GM12878 (cell line): ENCODE data around the gene SLC25A44. TPM values are rescaled to one million over a fixed set of nuclear protein-coding genes. Genes with fewer than 3 reads are reported as not detected.

Experiments used
- ATAC-seq: fragments of 200-7000 bp; cut with Tn5 transposase; 3 replicates; pipeline ENCODE4 v1.9.1; 2020; ENCODE audit warnings: mild to moderate bottlenecking, moderate library complexity
- BruUV-seq: library from RNA; stranded (reverse); fragments of 400-500 nt; replicated peaks from 2 replicates; lab custom pipeline; 2021; lab: Mats Ljungman, UMichigan
- CTCF ChIA-PET: fragments of 300-600 bp; sonication (Branson Sonifier 250); formaldehyde crosslinking; extraction: SDS; loops from one replicate; lab custom pipeline; 2021; ENCODE audit warnings: inconsistent platforms; lab: Yijun Ruan, JAX
- POLR2A ChIA-PET: fragments of 350-600 bp; formaldehyde crosslinking; extraction: SDS; loops from one replicate; lab custom pipeline; 2021; ENCODE audit warnings: inconsistent platforms; lab: Charles Lee
- RAD21 ChIA-PET: fragments of 300-600 bp; sonication (Branson Sonifier 250); formaldehyde crosslinking; loops from one replicate; lab custom pipeline; 2023; ENCODE audit warnings: antibody characterized with exemption; ENCODE audit not compliant: unreplicated experiment; lab: Charles Lee
- SMC1A ChIA-PET: fragments of 300-600 bp; sonication (Branson Sonifier 250); formaldehyde crosslinking; loops from one replicate; lab custom pipeline; 2023; ENCODE audit not compliant: unreplicated experiment, uncharacterized antibody; lab: Charles Lee
- DNase-seq: peaks from one replicate; pipeline ENCODE4 v3.0.0-alpha.2; 2011; ENCODE audit warnings: low read depth, low spot score
- FAIRE-seq: peaks from 3 replicates; lab custom pipeline; 2011; peaks lifted over from hg19 to GRCh38; lab: Jason Lieb, UNC
- H2AFZ ChIP-seq: 2 replicates; pipeline ENCODE4 v1.6.0; 2011; ENCODE audit warnings: low read depth, low read length, control low read depth; ENCODE audit not compliant: control insufficient read depth
- H3K27ac ChIP-seq: 2 replicates; pipeline ENCODE4 v1.5.1; 2011; ENCODE audit warnings: control low read depth; ENCODE audit not compliant: control insufficient read depth, insufficient read depth
- H3K27me3 ChIP-seq, 2 experiments: replicated peaks in 1 of 2; 2 replicates each; pipeline versions ENCODE4 v1.6.0 to v1.6.1; 2011; ENCODE audit warnings: low read length in 1 of 2; ENCODE audit not compliant: control insufficient read depth in 2 of 2, insufficient read depth in 2 of 2
- H3K36me3 ChIP-seq, 2 experiments: 2 replicates each; pipeline ENCODE4 v1.5.1; 2011; ENCODE audit warnings: low read length in 1 of 2; ENCODE audit not compliant: control insufficient read depth in 2 of 2, insufficient read depth in 2 of 2
- H3K4me1 ChIP-seq: 2 replicates; pipeline ENCODE4 v1.6.1; 2011; ENCODE audit warnings: mild to moderate bottlenecking, low read length, moderate library complexity, mixed read lengths; ENCODE audit not compliant: control insufficient read depth, insufficient read depth
- H3K4me2 ChIP-seq: 2 replicates; pipeline ENCODE4 v1.6.0; 2011; ENCODE audit warnings: control low read depth; ENCODE audit not compliant: control insufficient read depth, insufficient read depth
- H3K4me3 ChIP-seq: fragments of 200-600 bp; sonication (generic); 2 replicates; pipeline ENCODE4 v1.5.1; 2016
- H3K79me2 ChIP-seq: 2 replicates; pipeline ENCODE4 v1.6.0; 2011; ENCODE audit warnings: low read length; ENCODE audit not compliant: control insufficient read depth, insufficient read depth
- H3K9ac ChIP-seq: 2 replicates; pipeline ENCODE4 v1.8.0; 2011; ENCODE audit warnings: low read length, control low read depth, mixed read lengths; ENCODE audit not compliant: control insufficient read depth, insufficient read depth
- H3K9me3 ChIP-seq: replicated peaks from 3 replicates; pipeline ENCODE4 v1.5.1; 2011; ENCODE audit warnings: mild to moderate bottlenecking, low read length; ENCODE audit not compliant: control insufficient read depth, insufficient read depth
- H4K20me1 ChIP-seq: 2 replicates; pipeline ENCODE4 v1.6.0; 2011; ENCODE audit not compliant: control insufficient read depth, insufficient read depth
- ATF2 ChIP-seq: IDR thresholded peaks from 2 replicates; pipeline ENCODE4 v1.6.1; 2012; ENCODE audit warnings: low read length, inconsistent platforms
- CREB1 ChIP-seq: IDR thresholded peaks from 2 replicates; pipeline ENCODE4 v1.6.1; 2012; ENCODE audit warnings: low read depth, mild to moderate bottlenecking, inconsistent platforms
- CREM ChIP-seq: IDR thresholded peaks from 2 replicates; pipeline ENCODE4 v1.6.1; 2014; ENCODE audit warnings: antibody characterized with exemption, low read depth
- E2F8 ChIP-seq: fragments of 450-650 bp; IDR thresholded peaks from 2 replicates; pipeline ENCODE4 v1.6.1; 2018; ENCODE audit warnings: mild to moderate bottlenecking, low read depth, moderate library complexity; ENCODE audit not compliant: partially characterized antibody
- FOS ChIP-seq: IDR thresholded peaks from 3 replicates; pipeline ENCODE4 v1.6.1; 2011; ENCODE audit warnings: borderline replicate concordance; ENCODE audit not compliant: insufficient read length; ENCODE audit errors: extremely low read depth
- FOXM1 ChIP-seq: IDR thresholded peaks from 2 replicates; pipeline ENCODE4 v1.6.1; 2012; ENCODE audit warnings: low read depth, mild to moderate bottlenecking, inconsistent platforms, low read length, moderate library complexity
- SRF ChIP-seq, 2 experiments: IDR thresholded peaks; 2 replicates each; pipeline ENCODE4 v1.6.1; 2011; ENCODE audit warnings: low read depth in 2 of 2, low read length in 2 of 2, mild to moderate bottlenecking in 1 of 2, moderate library complexity in 1 of 2
- WGBS: methylation state at CpG from one replicate; pipeline ENCODE4 v1.1.6; 2016; ENCODE audit warnings: low lambda C conversion rate; ENCODE audit not compliant: insufficient replicate concordance, insufficient coverage; ENCODE audit errors: missing lambda C conversion rate; 5-methylcytosine and 5-hydroxymethylcytosine counted together
- in situ Hi-C: fragments of 300-500 bp; cut with MboI; formaldehyde crosslinking; loops from 9 replicates; pipeline ENCODE4 v1.14.3; 2018; ENCODE audit warnings: mixed read lengths
- intact Hi-C: fragments of 100-400 bp; cut with micrococcal nuclease; formaldehyde crosslinking; loops from one replicate; pipeline ENCODE4 v1.14.2; 2022; ENCODE audit not compliant: unreplicated experiment
- polyA plus RNA-seq, 11 experiments: library from polyadenylated mRNA; depleted of rRNA in 4 of 11; unstranded in 6 of 11; stranded (reverse) in 5 of 11; fragments of >200 nt; fragmentation: Nextera tagmentation in 4 of 11; fragmentation: Illumina TruSeq in 1 of 11; extraction: Ambion mirVana in 4 of 11; extraction: Trizol in 1 of 11; gene quantifications; 1 replicate in 1 of 11; 2 replicates in 10 of 11; pipeline versions ENCODE4 v1.2.1 to v1.2.3, GENCODE V29; 2011 to 2016; ENCODE audit warnings: inconsistent platforms in 2 of 11, missing spikeins in 2 of 11, low read depth in 1 of 11
- total RNA-seq, 4 experiments: library from RNA; depleted of rRNA in 3 of 4; stranded (reverse); fragments of >200 nt in 3 of 4; fragmentation: Illumina TruSeq in 1 of 4; extraction: Trizol in 1 of 4; gene quantifications; 2 replicates each; pipeline versions ENCODE4 v1.2.1 to v1.2.3, GENCODE V29; 2013 to 2021

Gene SLC25A44
- total and polyA plus RNA-seq, 10 of the 15 experiments (the other 5 are each of a cell fraction or from before 2014, with no cell fraction given), result 7.1 to 43.3 (median 30.4) TPM

- intact Hi-C loops (no loop called here), in situ Hi-C loops (no loop called here)
- Histone ChIP-seq H3K79me2 (peaks cover 70% of the 10 kb centered on the region), H3K27ac (peak overlapping the region; percentile 20; the same call in 1 of the 2 replicates), H3K4me2 (peak overlapping the region; percentile 38), H3K27me3 (no peaks in the 10 kb centered on the region), H3K9me3 (no peaks in the 10 kb centered on the region), H4K20me1 (no peaks in the 10 kb centered on the region), H3K36me3 (peaks cover 6% of the 10 kb centered on the region in 2 experiments; a peak in 3 of 4 replicates), H3K4me1 (peaks cover 11% of the 10 kb centered on the region), H3K9ac (no peak overlapping the region; the same call in 1 of the 2 replicates), H3K4me3 (peak overlapping the region; percentile 46), H2AFZ (no peak overlapping the region)
- no TSS peak for BruUV-seq
- ChIA-PET SMC1A (interaction anchor here (1.8 to 6.5 kb wide), 3 partner anchors 16 to 48 kb away, joined by 5 to 50 read pairs (median 43); partner anchors contain the start of genes PMF1 and SEMA4A), RAD21 (interaction anchor here (4.7 to 7.4 kb wide), 3 partner anchors 16 to 45 kb away, joined by 44 to 139 read pairs (median 65); partner anchors contain the start of genes PMF1 and SEMA4A), POLR2A (interaction anchor here (0.6 to 11.8 kb wide), 3 partner anchors 16 to 45 kb away, joined by 3 to 158 read pairs (median 139); partner anchors contain the start of genes PMF1 and SEMA4A), CTCF (interaction anchor here (6.7 to 7.2 kb wide), 2 partner anchors 29 to 47 kb away, joined by 68 to 76 read pairs; no protein-coding TSS in a partner anchor)
- ATAC-seq (no peak), DNase-seq (no peak), FAIRE-seq (no peak)
- TF ChIP-seq SRF (IDR thresholded peaks at IDR 0.05; ENCODE audit: low read depth in 2 of 2, low read length in 2 of 2) (no peak), FOS (no peak), ATF2 (no peak), CREB1 (peak; percentile 76), CREM (peak; percentile 40; the same call in 1 of the 2 replicates), FOXM1 (no peak), E2F8 (no peak)
- TF ChIP-seq, all 136 proteins: peak for 2
- WGBS, result 66% methylated on average over 4 of the region's 4 CpGs
Measured at GRCh38 chr1:156195853-156196252, 1.9 kb downstream of the SLC25A44 start.
